Measurements from ENCODE around the gene RGP1.

- TF ChIP-seq CTCF (optimal IDR thresholded peaks at IDR 0.05 in 1 of 3, IDR thresholded peaks at IDR 0.05 in 1 of 3, conservative IDR thresholded peaks at IDR 0.05 in 1 of 3; ENCODE audit: extremely low read depth in 1 of 3, insufficient read depth in 2 of 3, low read length in 3 of 3) (no peak), EZH2 (IDR thresholded peaks at IDR 0.05; ENCODE audit: low read length) (no peak)
Observed at GRCh38 chr9:35795695-35796094, 46.6 kb downstream of the RGP1 start.

Measured in keratinocyte (primary cell).